ENCODE results near the gene CIB4.

Gene CIB4

GRCh38 chr2:26580751-26581150 lies 60.4 kb downstream of the CIB4 start:
- peaks cover 15% of the 10 kb centered on the region for H3K27me3 ChIP-seq (replicated peaks)
- H3K27ac ChIP-seq = no peak overlapping the region
- H3K36me3 ChIP-seq (replicated peaks) = no peaks in the 10 kb centered on the region
- TF ChIP-seq CTCF (IDR thresholded peaks at IDR 0.05; ENCODE audit: low read depth, low read length, missing control alignments) = no peak
- H3K4me3 ChIP-seq (ENCODE audit: low read depth, low read length) = no peak overlapping the region
- in situ Hi-C loops (cut with HindIII; ENCODE audit: low pct_ligation_motif_present, low sequenced_read_pairs) = loop anchor here (25.0 kb wide), 1 partner anchor 182 kb away; the partner anchor contains the start of gene SLC35F6
- no peak for DNase-seq

GRCh38 chr2:26580151-26580550 lies 61.0 kb downstream of the CIB4 start:
- no peak for TF ChIP-seq CTCF (IDR thresholded peaks at IDR 0.05; ENCODE audit: low read depth, low read length, missing control alignments)
- H3K27ac ChIP-seq = no peak overlapping the region
- no peak overlapping the region for H3K4me3 ChIP-seq (ENCODE audit: low read depth, low read length)
- H3K36me3 ChIP-seq (replicated peaks) = no peaks in the 10 kb centered on the region
- DNase-seq = no peak
- in situ Hi-C loops (cut with HindIII; ENCODE audit: low pct_ligation_motif_present, low sequenced_read_pairs) = loop anchor here (25.0 kb wide), 1 partner anchor 182 kb away; the partner anchor contains the start of gene SLC35F6
- peaks cover 12% of the 10 kb centered on the region for H3K27me3 ChIP-seq (replicated peaks)

- no peak for TF ChIP-seq CTCF (IDR thresholded peaks at IDR 0.05; ENCODE audit: low read depth, low read length, missing control alignments)
- no peaks in the 10 kb centered on the region for H3K36me3 ChIP-seq (replicated peaks)
- no peak for DNase-seq
- peaks cover 10% of the 10 kb centered on the region for H3K27me3 ChIP-seq (replicated peaks)
- H3K27ac ChIP-seq = no peak overlapping the region
- H3K4me3 ChIP-seq (ENCODE audit: low read depth, low read length) = no peak overlapping the region
- in situ Hi-C loops (cut with HindIII; ENCODE audit: low pct_ligation_motif_present, low sequenced_read_pairs) = loop anchor here (25.0 kb wide), 1 partner anchor 183 kb away; the partner anchor contains the start of gene SLC35F6
Observed at GRCh38 chr2:26579723-26580040, 61.5 kb downstream of the CIB4 start.

GRCh38 chr2:26579025-26579722 lies 62.0 kb downstream of the CIB4 start:
- peaks cover 10% of the 10 kb centered on the region for H3K27me3 ChIP-seq (replicated peaks)
- no peak overlapping the region for H3K4me3 ChIP-seq (ENCODE audit: low read depth, low read length)
- in situ Hi-C loops (cut with HindIII; ENCODE audit: low pct_ligation_motif_present, low sequenced_read_pairs) = loop anchor here (25.0 kb wide), 1 partner anchor 183 kb away; the partner anchor contains the start of gene SLC35F6
- H3K27ac ChIP-seq = no peak overlapping the region
- no peaks in the 10 kb centered on the region for H3K36me3 ChIP-seq (replicated peaks)
- DNase-seq = no peak
- TF ChIP-seq CTCF (IDR thresholded peaks at IDR 0.05; ENCODE audit: low read depth, low read length, missing control alignments) = no peak

- no peak for TF ChIP-seq CTCF (IDR thresholded peaks at IDR 0.05; ENCODE audit: low read depth, low read length, missing control alignments)
- in situ Hi-C loops (cut with HindIII; ENCODE audit: low pct_ligation_motif_present, low sequenced_read_pairs) = loop anchor here (25.0 kb wide), 1 partner anchor 184 kb away; the partner anchor contains the start of gene SLC35F6
- Histone ChIP-seq H3K27ac (no peak overlapping the region), H3K27me3 (replicated peaks) (peaks cover 10% of the 10 kb centered on the region), H3K36me3 (replicated peaks) (no peaks in the 10 kb centered on the region), H3K4me3 (ENCODE audit: low read depth, low read length) (no peak overlapping the region)
- no peak for DNase-seq
Observed at GRCh38 chr2:26578581-26578980, 62.6 kb downstream of the CIB4 start.

- no peak for TF ChIP-seq CTCF (IDR thresholded peaks at IDR 0.05; ENCODE audit: low read depth, low read length, missing control alignments)
- Histone ChIP-seq H3K36me3 (replicated peaks) (no peaks in the 10 kb centered on the region), H3K27me3 (replicated peaks) (peaks cover 11% of the 10 kb centered on the region), H3K27ac (no peak overlapping the region), H3K4me3 (ENCODE audit: low read depth, low read length) (no peak overlapping the region)
- in situ Hi-C loops (cut with HindIII; ENCODE audit: low pct_ligation_motif_present, low sequenced_read_pairs) = loop anchor here (25.0 kb wide), 1 partner anchor 184 kb away; the partner anchor contains the start of gene SLC35F6
- no peak for DNase-seq
Observed at GRCh38 chr2:26578113-26578458, 63.1 kb downstream of the CIB4 start.
